Medulla oblongata (tissue), 1 donor: ENCODE data around the gene STAB2.
"Not testable (repeated sequence)": the region's sequence is repeated elsewhere in the genome, so short reads cannot be mapped to it uniquely, and the experiment has no call there.

ENCODE experiments used
- DNase-seq: peaks from one replicate; pipeline ENCODE4 v3.0.0-alpha.2; 2015; ENCODE audit errors: extremely low spot score

Gene STAB2

DNA sequence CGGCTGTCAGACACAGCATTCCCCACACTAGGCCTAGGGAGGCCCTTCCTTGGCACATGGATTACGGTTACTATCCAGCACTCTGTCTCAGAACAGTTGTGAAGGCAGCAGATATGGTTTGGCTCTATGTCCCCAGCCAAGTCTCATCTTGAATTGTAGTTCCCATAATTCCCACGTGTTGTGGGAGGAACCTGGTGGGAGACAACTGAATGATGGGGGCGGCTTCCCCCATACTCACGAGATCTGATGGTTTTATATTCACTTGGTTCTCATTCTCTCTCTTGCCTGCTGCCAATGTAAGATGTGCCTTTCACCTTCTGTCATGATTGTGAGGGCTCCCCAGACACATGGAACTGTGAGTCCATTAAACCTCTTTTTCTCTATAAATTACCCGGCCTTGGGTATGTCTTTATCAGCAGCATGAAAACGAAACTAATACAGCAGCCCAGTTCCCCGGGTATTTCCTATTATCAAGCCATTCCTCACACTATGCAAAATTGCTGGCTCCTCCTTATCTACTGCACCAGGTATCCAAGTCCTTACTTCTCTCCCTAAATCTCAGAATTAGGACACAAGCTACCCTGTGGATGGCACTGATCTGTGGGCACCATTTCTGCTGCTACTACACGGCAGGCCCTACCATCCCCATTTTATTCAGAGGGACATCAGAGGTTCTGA lies 220.6 kb downstream of the STAB2 start:
- no peak for DNase-seq

GRCh38 chr12:103808239-103808880 lies 221.3 kb downstream of the STAB2 start:
- DNase-seq: no peak

DNA sequence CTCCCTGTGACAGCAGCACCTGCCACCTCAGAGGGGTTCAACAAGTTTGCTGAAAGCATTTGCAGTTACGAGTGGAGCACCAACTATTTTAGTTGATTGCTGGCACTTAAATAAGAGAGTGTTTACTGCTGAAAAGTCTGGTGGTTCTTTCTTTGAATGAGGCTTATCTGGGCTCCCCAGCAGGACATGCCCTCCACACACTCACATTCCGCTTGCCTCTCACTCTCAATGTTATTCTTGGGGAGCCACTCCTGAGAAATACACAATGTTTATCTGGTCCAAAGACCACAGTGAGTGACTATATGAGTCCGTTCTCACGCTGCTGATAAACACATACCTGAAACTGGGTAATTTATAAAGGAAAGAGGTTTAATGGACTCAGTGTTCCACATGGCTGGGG lies 222.1 kb downstream of the STAB2 start:
- DNase-seq: no peak

GRCh38 chr12:103809639-103810038 lies 222.6 kb downstream of the STAB2 start:
- not testable (repeated sequence) for DNase-seq

DNA sequence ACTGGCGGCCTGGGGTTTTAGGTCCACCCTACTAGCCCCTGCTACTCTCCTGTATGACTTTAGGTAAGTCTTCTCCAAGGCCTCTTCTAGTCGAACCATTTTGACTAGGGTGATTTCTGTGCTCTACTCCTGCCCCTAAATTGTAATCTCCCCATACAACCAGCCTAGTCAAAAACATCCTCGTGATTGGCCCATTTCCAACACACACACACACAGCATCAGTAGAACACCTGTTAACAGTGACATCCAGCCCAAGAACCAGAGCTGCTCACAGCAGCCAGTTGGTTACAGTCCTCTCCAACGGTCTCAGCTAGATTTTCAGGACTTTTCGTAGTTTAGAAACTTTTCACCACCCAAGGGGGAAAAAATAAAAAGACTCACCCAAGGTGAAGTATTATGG lies 223.0 kb downstream of the STAB2 start:
- no peak for DNase-seq

DNA sequence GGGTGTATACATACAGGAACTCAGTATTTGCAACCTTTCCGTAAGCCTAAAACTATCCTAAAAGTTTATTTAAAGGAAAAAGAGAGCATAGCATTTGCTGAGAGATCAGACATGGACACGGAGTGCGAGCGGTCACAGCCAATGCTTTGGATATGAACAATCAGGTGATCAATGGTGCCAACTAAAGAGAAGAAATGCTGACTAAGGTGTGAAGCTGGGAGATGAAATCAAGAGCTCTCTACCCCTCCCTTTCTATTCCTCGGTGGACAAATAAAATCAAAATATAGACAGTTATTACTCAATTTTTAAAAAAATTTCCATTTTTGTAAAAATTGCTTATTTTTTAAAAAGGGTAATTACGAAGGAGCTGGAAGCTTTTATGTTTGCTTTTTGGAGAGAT lies 224.7 kb downstream of the STAB2 start:
- no peak for DNase-seq

- no peak for DNase-seq
These were observed 225.7 kb downstream of the STAB2 start for GRCh38 chr12:103812789-103813188.

- DNase-seq: no peak
These were observed 226.4 kb downstream of the STAB2 start for GRCh38 chr12:103813426-103813825.

GRCh38 chr12:103813949-103814348 lies 226.9 kb downstream of the STAB2 start:
- no peak for DNase-seq

GRCh38 chr12:103814436-103814835 lies 227.4 kb downstream of the STAB2 start:
- no peak for DNase-seq
